Femur (tissue), 1 donor: ENCODE results near the gene TREML4.
"Not testable (repeated sequence)": the region's sequence is repeated elsewhere in the genome, so short reads cannot be mapped to it uniquely, and the experiment has no call there.

Source experiments
- DNase-seq: peaks from one replicate; pipeline ENCODE4 v3.0.0-alpha.2; 2017

Gene TREML4

GRCh38 chr6:41228096-41228495 lies at the start of gene TREML4:
TSS of gene TREML4 (plus strand) at chr6:41228349. CDS start at chr6:41228428, 79 bp downstream.
- DNase-seq = no peak

- no peak for DNase-seq
Observed at GRCh38 chr6:41179163-41179562, 49.0 kb upstream of the TREML4 start.

GRCh38 chr6:41181566-41181965 lies 46.6 kb upstream of the TREML4 start:
- DNase-seq = no peak

GRCh38 chr6:41182069-41183034 lies 45.8 kb upstream of the TREML4 start:
- peak; percentile 38 for DNase-seq

GRCh38 chr6:41184761-41185160 lies 43.4 kb upstream of the TREML4 start:
- no peak for DNase-seq

GRCh38 chr6:41186031-41186562 lies 42.1 kb upstream of the TREML4 start:
- no peak for DNase-seq

- no peak for DNase-seq
Observed at GRCh38 chr6:41187924-41188886, 39.9 kb upstream of the TREML4 start.

- DNase-seq = not testable (repeated sequence)
Observed at GRCh38 chr6:41189046-41189445, 39.1 kb upstream of the TREML4 start.

GRCh38 chr6:41189967-41190366 lies 38.2 kb upstream of the TREML4 start:
- DNase-seq = no peak

- DNase-seq = no peak
Observed at GRCh38 chr6:41190791-41191190, 37.4 kb upstream of the TREML4 start.

- no peak for DNase-seq
Observed at GRCh38 chr6:41191569-41191968, 36.6 kb upstream of the TREML4 start.

GRCh38 chr6:41193171-41193734 lies 34.9 kb upstream of the TREML4 start:
- DNase-seq = no peak

GRCh38 chr6:41193884-41194283 lies 34.3 kb upstream of the TREML4 start:
- no peak for DNase-seq

- DNase-seq = no peak
Observed at GRCh38 chr6:41194386-41194785, 33.8 kb upstream of the TREML4 start.

GRCh38 chr6:41197234-41197633 lies 30.9 kb upstream of the TREML4 start:
- no peak for DNase-seq

GRCh38 chr6:41199552-41200246 lies 28.4 kb upstream of the TREML4 start:
- DNase-seq = no peak

- peak; percentile 57 for DNase-seq
Observed at GRCh38 chr6:41200296-41200900, 27.8 kb upstream of the TREML4 start.

- DNase-seq = peak; percentile 29
Observed at GRCh38 chr6:41200901-41201763, 27.0 kb upstream of the TREML4 start, which contains the start of gene TREML2. TSS of gene TREML2 (minus strand) at chr6:41201149. CDS start at chr6:41201008, 141 bp downstream.

- no peak for DNase-seq
Observed at GRCh38 chr6:41201764-41202173, 26.4 kb upstream of the TREML4 start.

- no peak for DNase-seq
Observed at GRCh38 chr6:41204156-41204555, 24.0 kb upstream of the TREML4 start.
